Neutrophil (primary cell): ENCODE data around the gene SCAANT1.

Source experiments
- H3K27ac ChIP-seq: fragments of 200-600 bp; sonication (generic); 2 replicates; pipeline ENCODE4 v1.5.1; 2016; ENCODE audit warnings: mild to moderate bottlenecking, moderate library complexity
- H3K27me3 ChIP-seq: fragments of 200-600 bp; sonication (generic); 2 replicates; pipeline ENCODE4 v1.6.0; 2016; ENCODE audit warnings: mild to moderate bottlenecking
- H3K36me3 ChIP-seq: fragments of 200-600 bp; sonication (generic); 2 replicates; pipeline ENCODE4 v1.5.1; 2017
- H3K4me1 ChIP-seq, 2 experiments: fragments of 200-600 bp in 1 of 2; sonication (generic) in 1 of 2; 1 replicate in 1 of 2; 2 replicates in 1 of 2; pipeline versions ENCODE4 v1.5.1 to v1.6.1; 2013 to 2016; ENCODE audit warnings: low read depth in 1 of 2, low read length in 1 of 2, mild to moderate bottlenecking in 1 of 2, moderate library complexity in 1 of 2; ENCODE audit not compliant: control insufficient read depth in 1 of 2, insufficient read depth in 1 of 2
- H3K4me3 ChIP-seq, 2 experiments: fragments of 200-600 bp in 1 of 2; sonication (generic) in 1 of 2; 1 replicate in 1 of 2; 2 replicates in 1 of 2; pipeline ENCODE4 v1.5.1; 2013 to 2016; ENCODE audit warnings: low read depth in 1 of 2, low read length in 1 of 2, mild to moderate bottlenecking in 1 of 2, moderate library complexity in 1 of 2
- H3K9me3 ChIP-seq: fragments of 200-600 bp; sonication (generic); 2 replicates; pipeline ENCODE4 v1.5.1; 2016
- CTCF ChIP-seq: fragments of 200-600 bp; sonication (generic); IDR thresholded peaks from 2 replicates; pipeline ENCODE4 v1.5.1; 2016; ENCODE audit warnings: antibody characterized with exemption

SCAANT1 gene

GRCh38 chr3:63955036-63955650, 43.0 kb upstream of the SCAANT1 start:
- Histone ChIP-seq H3K36me3 (peaks cover 28% of the 10 kb centered on the region), H3K27me3 (no peaks in the 10 kb centered on the region), H3K9me3 (no peaks in the 10 kb centered on the region), H3K27ac (no peak overlapping the region), H3K4me3 (no peak overlapping the region), H3K4me1 (peaks cover 4 to 5% of the 10 kb centered on the region in 2 experiments)
- TF ChIP-seq CTCF: no peak

GRCh38 chr3:63954182-63954581, 42.0 kb upstream of the SCAANT1 start:
- Histone ChIP-seq H3K27me3 (no peaks in the 10 kb centered on the region), H3K4me3 (no peak overlapping the region), H3K9me3 (no peaks in the 10 kb centered on the region), H3K27ac (no peak overlapping the region), H3K4me1 (no peaks in the 10 kb centered on the region), H3K36me3 (peaks cover 33% of the 10 kb centered on the region)
- no peak for TF ChIP-seq CTCF

- H3K27ac ChIP-seq: peak overlapping the region; percentile 11
- no peaks in the 10 kb centered on the region for H3K4me1 ChIP-seq
- H3K9me3 ChIP-seq: no peaks in the 10 kb centered on the region
- no peak overlapping the region for H3K4me3 ChIP-seq
- H3K36me3 ChIP-seq: peaks cover 33% of the 10 kb centered on the region
- no peaks in the 10 kb centered on the region for H3K27me3 ChIP-seq
- TF ChIP-seq CTCF: no peak
Measured at GRCh38 chr3:63952248-63952594, 40.0 kb upstream of the SCAANT1 start.

- no peaks in the 10 kb centered on the region for H3K4me1 ChIP-seq
- H3K4me3 ChIP-seq: no peak overlapping the region
- H3K36me3 ChIP-seq: peaks cover 30% of the 10 kb centered on the region
- no peaks in the 10 kb centered on the region for H3K27me3 ChIP-seq
- no peaks in the 10 kb centered on the region for H3K9me3 ChIP-seq
- peak overlapping the region; percentile 11 for H3K27ac ChIP-seq
- TF ChIP-seq CTCF: no peak
Measured at GRCh38 chr3:63951492-63952247, 39.5 kb upstream of the SCAANT1 start.

- H3K4me1 ChIP-seq: no peaks in the 10 kb centered on the region
- peaks cover 23% of the 10 kb centered on the region for H3K36me3 ChIP-seq
- H3K27ac ChIP-seq: no peak overlapping the region
- H3K9me3 ChIP-seq: no peaks in the 10 kb centered on the region
- no peaks in the 10 kb centered on the region for H3K27me3 ChIP-seq
- H3K4me3 ChIP-seq: no peak overlapping the region
- TF ChIP-seq CTCF: no peak
Measured at GRCh38 chr3:63950698-63951097, 38.5 kb upstream of the SCAANT1 start.
